IPS DF 19.7 (cell line): Measurements from ENCODE around the gene RNF126.
"Not testable (repeated sequence)": the region's sequence is repeated elsewhere in the genome, so short reads cannot be mapped to it uniquely, and the experiment has no call there.

Experiments
- DNase-seq: peaks from one replicate; pipeline ENCODE4 v3.0.0-alpha.2; 2013; ENCODE audit warnings: low read depth, low spot score

Gene RNF126

DNA sequence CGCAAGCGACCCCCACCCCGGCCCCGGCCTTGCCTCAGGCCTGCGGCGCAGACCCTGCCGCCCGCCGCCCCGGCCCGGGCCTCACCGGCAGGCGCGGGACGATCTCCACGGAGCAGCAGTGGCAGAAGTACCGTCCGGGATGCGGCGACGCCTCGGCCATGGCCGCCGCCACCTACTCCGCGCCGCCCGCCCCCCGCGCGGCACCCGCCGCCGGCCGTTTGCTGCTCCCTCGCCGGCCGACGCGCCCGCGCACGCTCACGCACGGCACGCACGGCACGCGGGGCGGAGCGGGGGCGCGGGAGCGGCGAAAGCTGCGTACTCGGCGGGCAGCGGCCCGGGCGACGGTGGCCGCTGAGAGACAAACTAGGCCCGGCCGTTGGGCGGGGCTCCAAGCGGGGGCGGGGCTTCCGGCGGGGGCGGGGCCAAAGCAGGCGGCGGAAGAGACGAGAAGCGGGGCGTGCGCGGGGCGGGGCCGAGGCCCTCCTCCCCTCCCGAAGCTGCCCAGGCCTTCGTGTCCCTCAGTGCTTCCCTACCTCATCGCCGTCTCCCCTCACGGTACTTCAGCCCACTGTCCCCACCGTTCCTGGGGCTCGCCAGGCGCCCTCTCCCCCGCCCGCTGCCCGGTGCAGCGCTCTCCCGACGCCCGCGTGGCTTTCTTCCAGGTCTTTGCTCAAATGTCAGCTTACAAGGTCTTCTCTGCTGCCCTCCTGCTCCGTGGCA, at the start of gene RNF126:
RNF126 (minus strand) TSS at position 253 of the 720 bp plus-strand sequence; CDS start at position 160, 93 bp downstream.
- DNase-seq: peak; percentile 47

- no peak for DNase-seq
Measured at GRCh38 chr19:711254-711653, 48.2 kb upstream of the RNF126 start.

DNA sequence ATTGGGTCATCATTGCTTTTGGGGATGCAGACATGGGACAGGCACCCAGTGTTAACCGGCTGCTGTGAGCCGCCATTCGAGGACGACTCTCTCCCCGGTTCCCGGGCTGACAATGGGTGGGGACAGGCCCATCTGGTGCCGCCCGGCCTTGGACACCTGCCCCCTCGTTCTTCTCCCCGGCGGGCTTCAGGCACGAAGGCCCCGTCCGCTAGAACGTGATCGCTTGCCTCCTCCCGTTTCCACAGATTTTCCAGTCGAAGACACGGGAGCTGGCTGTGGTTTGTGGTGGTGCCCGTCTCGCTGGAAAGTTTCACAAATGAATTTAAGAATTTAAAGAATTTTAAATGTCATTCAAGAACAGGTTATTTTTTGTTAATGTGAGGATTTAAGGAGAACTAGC, 47.8 kb upstream of the RNF126 start:
- DNase-seq: no peak

- no peak for DNase-seq
Measured at GRCh38 chr19:709965-710571, 47.1 kb upstream of the RNF126 start.

DNA sequence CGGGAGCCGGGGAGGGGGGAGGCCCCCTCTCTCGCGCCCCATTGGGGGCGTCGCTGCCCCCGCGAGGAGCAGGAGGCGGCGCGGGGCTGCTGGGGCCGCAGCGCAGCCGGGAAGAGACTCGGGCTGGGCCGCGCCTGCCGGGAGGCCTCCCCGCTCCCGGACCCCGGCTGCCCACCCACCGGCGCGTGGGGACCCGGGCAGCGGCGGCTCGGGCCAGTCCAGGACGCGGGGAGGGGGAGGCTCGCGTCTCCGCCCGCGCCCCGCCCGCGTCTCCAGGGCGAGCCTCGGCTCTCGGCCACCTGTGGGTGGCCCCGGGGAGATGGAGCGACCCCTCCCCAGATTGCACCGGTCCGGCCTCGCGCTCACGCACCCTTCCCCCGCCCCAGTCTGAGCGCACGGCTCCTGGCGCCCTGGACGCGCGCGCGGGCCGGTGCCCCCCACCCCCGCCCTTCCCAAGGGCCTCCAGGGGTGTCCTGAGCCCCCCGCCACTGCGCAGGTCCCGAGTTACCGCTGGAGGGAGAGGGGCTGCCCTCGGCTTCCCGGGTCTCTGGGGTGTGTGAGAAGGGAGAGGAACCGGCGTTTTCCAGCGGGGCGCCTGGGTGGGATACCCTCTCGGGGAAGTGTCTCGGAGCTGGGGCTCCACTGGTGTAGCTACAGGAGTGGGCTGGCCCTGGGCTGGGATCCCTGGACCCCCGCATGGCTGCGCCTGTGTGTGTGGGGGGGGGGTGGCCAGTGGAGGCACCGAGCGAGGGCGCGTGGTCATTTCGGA, 46.4 kb upstream of the RNF126 start:
- no peak for DNase-seq

- no peak for DNase-seq
Measured at GRCh38 chr19:708154-709143, 45.4 kb upstream of the RNF126 start, which contains the start of gene PALM. Gene PALM, plus strand, starts transcription at chr19:708935. Its CDS starts 212 bp downstream, at chr19:709147.

DNA sequence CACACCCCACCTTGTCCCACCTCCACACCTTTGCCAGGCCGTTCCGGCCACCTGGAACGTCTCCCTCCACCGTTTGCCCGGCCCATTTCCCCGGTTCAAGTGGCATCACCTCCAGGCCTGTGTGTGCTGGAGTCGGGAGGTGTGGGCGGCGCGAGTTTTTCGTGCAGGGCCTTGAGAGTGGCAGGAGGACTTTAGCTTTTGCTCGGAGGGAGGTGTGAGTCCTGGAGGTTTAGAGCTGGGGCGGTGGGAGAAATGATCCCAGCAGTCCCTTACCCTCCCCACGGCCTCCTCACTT, 41.4 kb upstream of the RNF126 start:
- no peak for DNase-seq

DNA sequence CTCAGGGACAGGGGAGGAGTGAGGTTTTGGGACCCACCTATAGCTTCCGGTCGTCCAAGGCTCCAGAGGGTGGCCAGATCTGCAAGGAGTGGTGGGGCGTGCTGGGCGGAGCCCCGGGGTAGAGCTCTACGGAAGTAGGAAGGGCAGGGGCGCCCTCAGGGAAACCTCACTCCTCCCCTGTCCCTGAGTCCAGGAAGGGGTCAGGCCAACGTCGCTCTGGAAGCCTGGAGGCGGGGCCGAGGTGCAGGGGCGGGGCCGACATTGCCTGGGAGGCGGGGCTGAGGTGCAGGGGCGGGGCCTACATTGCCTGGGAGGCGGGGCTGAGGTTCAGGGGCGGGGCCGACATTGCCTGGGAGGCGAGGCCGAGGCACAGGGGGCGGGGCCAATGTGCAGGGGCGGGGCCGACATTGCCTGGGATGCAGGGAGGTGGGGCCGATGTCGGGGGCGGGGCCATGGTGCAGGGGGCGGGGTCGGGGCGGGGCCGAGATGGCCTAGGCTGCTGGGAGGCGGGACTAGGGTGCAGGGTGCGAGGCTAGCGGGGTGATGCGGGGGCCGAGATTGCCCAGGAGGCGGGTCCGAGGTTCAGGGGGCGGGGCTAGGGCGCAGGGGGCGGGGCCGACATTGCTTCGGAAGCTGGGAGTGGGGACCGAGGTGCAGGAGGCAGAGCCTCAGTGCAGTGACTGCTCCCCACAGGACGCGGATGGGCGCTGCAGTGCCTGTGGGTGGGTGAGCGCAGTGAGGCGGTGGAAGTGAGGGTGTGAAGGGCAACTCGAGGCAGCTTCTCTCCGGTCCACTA, 40.8 kb upstream of the RNF126 start:
- DNase-seq: no peak

- DNase-seq: no peak
Measured at GRCh38 chr19:703329-703650, 40.3 kb upstream of the RNF126 start.

- not testable (repeated sequence) for DNase-seq
Measured at GRCh38 chr19:702847-703246, 39.8 kb upstream of the RNF126 start.

DNA sequence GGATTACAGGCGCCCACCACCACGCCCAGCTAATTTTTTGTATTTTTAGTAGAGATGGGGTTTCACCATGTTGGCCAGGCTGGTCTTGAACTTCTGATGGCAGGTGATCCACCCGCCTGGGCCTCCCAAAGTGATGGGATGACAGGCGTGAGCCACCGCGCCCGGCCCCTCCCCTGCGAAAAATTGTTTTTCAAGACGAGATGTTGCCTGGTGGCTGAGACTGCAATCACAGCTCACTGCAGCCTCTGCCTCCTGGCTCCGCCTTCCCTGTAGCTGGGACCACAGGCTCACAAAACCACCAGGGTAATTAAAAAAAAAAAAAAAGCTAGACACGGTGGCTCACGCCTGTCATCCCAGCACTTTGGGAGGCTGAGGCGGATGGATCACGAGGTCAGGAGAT, 36.9 kb upstream of the RNF126 start:
- DNase-seq: not testable (repeated sequence)

GRCh38 chr19:698529-698928, 35.5 kb upstream of the RNF126 start:
- DNase-seq: not testable (repeated sequence)

DNA sequence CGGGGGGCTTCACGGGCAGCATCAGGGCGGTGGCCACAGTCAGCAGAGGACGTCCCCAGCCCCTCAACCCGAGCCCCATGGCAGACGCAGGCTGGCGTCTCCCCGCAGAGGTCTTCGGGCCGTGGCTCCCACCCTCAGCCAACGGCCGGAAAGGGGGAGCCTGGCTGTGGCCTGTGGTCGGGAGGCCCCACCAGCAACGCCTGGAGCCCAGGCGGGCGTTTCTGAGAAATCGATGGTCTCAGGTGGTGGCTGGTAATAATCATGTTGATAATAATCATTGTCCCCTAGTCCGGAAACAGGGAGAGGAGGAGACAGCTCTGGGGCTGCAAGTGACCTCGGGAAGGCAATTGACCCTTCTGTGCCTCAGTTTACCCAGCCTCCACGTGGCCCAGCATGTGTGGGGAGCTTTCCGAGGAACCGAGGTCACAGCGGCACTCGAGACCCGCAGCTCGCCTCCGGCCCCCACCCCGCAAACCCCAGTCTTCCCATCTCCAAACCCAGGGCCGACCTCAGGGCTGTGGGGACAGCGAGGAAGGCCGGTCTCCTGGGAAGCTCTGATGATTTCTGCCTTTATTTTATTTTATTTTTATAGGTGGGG, 32.4 kb upstream of the RNF126 start, which contains the start of gene PRSS57:
PRSS57 (minus strand) TSS at position 101 of the 598 bp plus-strand sequence; CDS start at position 79, 22 bp downstream.
- DNase-seq: no peak

- no peak for DNase-seq
Measured at GRCh38 chr19:694481-695351, 31.7 kb upstream of the RNF126 start.

DNA sequence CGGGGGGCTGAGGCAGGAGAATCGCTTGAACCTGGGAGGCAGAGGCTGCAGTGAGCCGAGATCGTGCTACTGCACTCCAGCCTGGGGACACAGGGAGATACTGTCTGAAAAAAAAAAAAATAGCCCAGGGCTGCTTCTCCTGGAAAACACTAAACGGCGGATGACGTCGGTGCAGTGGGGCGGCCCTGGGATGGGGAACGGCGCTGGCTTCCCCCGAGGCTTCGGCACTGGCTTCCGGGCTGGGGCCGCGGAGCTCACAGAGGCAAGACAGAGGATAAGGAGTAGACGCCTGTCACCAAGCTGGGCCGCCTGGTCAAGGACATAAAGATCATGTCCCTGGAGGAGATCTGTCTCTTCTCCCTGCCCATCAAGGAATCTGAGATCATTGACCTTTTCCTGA, 27.2 kb upstream of the RNF126 start:
- DNase-seq: no peak

- no peak for DNase-seq
Measured at GRCh38 chr19:688992-689391, 26.0 kb upstream of the RNF126 start.

DNA sequence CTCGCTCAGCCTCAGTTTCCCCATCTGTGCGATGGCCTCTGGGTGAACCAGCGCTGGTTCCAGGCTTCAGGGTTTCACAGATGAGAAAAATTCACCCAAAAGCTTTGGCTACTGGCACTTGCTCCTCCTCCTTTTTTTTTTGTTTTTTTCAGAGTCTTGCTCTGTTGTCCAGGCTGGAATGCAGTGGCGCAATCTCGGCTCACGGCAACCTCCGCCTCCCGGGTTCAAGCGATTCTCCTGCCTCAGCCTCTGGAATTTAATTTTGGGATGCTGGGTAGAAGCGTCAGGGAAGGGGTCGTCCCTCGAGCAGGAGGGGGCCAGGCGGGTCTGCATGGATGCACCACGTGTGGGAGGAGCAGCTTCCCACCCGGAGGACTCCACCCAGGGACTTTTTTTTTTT, 25.2 kb upstream of the RNF126 start:
- DNase-seq: no peak

GRCh38 chr19:687569-688166, 24.7 kb upstream of the RNF126 start:
- DNase-seq: no peak
